Bronchial epithelial cell (primary cell): ENCODE results near the gene CRADD. TPM values are rescaled to one million over a fixed set of nuclear protein-coding genes. Genes with fewer than 3 reads are reported as not detected.
A peak's percentile ranks its signal among the peaks of the same experiment; 100 is the strongest.

Experiments
- DNase-seq: peaks from one replicate; pipeline ENCODE4 v3.0.0-alpha.2; 2010; ENCODE audit warnings: low read depth
- FAIRE-seq: peaks from 2 replicates; lab custom pipeline; 2011; peaks lifted over from hg19 to GRCh38; lab: Jason Lieb, UNC
- H3K27me3 ChIP-seq: 2 replicates; pipeline ENCODE4 v1.5.1; 2011; ENCODE audit warnings: low read length; ENCODE audit not compliant: control insufficient read depth, insufficient read depth
- H3K36me3 ChIP-seq: 2 replicates; pipeline ENCODE4 v1.5.1; 2011; ENCODE audit warnings: low read length; ENCODE audit not compliant: control insufficient read depth, insufficient read depth
- H3K4me3 ChIP-seq: 2 replicates; pipeline ENCODE4 v1.5.1; 2011; ENCODE audit warnings: mild to moderate bottlenecking, low read depth, low read length, control low read depth
- total RNA-seq: library from RNA; depleted of rRNA; stranded (reverse); fragments of >200 nt; gene quantifications from 2 replicates; pipeline ENCODE4 v1.2.1, GENCODE V29; 2014
- TF ChIP-seq, protein P1 (sequence below): IDR thresholded peaks from 2 replicates; pipeline ENCODE4 v1.5.1; 2011; ENCODE audit warnings: mild to moderate bottlenecking, moderate library complexity, low read length, control low read depth, inconsistent platforms; ENCODE audit not compliant: insufficient read depth, severe bottlenecking

The CRADD gene
- total RNA-seq, 1 donor from 2014 or later: 11.8 TPM

DNA sequence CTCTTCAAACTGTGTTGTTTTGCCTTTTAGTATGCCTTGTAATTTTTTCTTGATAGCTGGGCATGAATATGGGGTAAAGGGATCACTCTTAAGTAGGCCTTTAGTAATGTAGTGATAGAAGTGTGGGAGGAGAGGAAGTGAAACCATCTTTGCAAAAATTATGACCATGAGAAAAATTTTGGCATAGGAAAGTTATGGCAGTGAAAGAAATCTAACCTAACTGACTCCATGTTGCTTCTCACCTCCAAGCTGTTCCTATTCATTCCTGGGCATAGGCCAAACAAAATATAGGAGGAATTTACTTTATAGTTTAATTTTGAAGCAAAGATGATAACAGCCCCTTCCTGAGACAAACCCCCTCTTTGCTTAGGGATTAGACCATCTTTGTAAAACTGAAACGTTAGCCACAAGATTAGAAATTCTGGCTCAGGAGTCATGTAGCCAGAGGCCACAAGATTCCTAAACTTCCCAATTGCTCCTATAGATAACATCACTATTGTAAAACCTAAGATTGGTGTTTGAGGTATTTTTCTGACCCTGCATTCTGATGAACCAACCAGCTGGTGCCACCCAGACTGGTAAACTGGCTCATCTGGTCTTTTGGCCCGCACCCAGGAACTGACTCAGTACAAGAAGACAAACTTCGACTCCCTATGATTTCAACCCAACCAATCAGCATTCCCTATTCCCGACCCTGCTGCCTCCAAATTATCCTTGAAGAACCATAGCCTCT is 45.8 kb downstream of the CRADD start:
- H3K27me3 ChIP-seq: no peaks in the 10 kb centered on the region
- H3K4me3 ChIP-seq: no peak overlapping the region
- peak; percentile 62 for DNase-seq
- H3K36me3 ChIP-seq: no peaks in the 10 kb centered on the region
- TF ChIP-seq, protein P1, sequence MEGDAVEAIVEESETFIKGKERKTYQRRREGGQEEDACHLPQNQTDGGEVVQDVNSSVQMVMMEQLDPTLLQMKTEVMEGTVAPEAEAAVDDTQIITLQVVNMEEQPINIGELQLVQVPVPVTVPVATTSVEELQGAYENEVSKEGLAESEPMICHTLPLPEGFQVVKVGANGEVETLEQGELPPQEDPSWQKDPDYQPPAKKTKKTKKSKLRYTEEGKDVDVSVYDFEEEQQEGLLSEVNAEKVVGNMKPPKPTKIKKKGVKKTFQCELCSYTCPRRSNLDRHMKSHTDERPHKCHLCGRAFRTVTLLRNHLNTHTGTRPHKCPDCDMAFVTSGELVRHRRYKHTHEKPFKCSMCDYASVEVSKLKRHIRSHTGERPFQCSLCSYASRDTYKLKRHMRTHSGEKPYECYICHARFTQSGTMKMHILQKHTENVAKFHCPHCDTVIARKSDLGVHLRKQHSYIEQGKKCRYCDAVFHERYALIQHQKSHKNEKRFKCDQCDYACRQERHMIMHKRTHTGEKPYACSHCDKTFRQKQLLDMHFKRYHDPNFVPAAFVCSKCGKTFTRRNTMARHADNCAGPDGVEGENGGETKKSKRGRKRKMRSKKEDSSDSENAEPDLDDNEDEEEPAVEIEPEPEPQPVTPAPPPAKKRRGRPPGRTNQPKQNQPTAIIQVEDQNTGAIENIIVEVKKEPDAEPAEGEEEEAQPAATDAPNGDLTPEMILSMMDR: no peak
- FAIRE-seq: peak; percentile 13

DNA sequence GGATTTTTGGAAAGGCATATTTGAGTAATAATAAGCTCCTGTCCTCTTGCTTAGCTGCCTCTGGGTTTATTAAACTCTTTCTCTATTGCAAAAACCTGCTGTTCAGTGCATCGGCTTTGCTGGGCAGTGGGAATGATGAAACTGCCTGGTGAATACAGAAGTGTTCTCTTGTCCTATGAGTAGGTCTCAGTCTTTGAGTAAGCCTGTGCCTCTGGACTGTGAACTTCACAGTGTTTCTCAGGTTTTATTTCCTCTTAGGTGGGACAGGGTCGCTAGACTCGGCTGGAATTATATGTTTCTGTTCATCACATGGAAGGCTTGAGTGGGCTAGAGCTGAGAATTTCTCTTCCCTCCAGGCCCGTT is 46.4 kb downstream of the CRADD start:
- H3K36me3 ChIP-seq: no peaks in the 10 kb centered on the region
- H3K27me3 ChIP-seq: no peaks in the 10 kb centered on the region
- DNase-seq (no peak), FAIRE-seq (no peak)
- no peak overlapping the region for H3K4me3 ChIP-seq
- TF ChIP-seq, protein P1: no peak

DNA sequence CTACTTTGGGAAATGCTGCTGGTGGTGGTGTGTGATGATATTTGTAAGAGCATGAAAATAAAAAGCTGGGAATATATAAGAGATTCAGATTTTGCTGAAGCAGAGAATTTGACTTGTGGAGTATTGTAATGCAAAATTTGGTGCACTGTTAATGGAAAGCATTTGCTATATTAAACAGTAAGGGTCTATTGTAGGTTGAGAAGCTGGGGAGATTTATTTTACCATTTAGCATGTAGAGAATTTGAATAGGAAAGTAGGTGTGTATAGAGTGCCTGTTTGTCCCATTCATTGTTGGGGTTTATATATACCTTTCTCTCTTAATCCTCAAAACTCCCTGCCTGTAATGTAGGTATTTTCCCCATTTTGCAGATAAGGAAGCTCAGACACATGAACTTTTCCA is 48.4 kb downstream of the CRADD start:
- Histone ChIP-seq H3K27me3 (no peaks in the 10 kb centered on the region), H3K36me3 (no peaks in the 10 kb centered on the region), H3K4me3 (no peak overlapping the region)
- no peak for FAIRE-seq
- TF ChIP-seq, protein P1: no peak
- DNase-seq: no peak

DNA sequence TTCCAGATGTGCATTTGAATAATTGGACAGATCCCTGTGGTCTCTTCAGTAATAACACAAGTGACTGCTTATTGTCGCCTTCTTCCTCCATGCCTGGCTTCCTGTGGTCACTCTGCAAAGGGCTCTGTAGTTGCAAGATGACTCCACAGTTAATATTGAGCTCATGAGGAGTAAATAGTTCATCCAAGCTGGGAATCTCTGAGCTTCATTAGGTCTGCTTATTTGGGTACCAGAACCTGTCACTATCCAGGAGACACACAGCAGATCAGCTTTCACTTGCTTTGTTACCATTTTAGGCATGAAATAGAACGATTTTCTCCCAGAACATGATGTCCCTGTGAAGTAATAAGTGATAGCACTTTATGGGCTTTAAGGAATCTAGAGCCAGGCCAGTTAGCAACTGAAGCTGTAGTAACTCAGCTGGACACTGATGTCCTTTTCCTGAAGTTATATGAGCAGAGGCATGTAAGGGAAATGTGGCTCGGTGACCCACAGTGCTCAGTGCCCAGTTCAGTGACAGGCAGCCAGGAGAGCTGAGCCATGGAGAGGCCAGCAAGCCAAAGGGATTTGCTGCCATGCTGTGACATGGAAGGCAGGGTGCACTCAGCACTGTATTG is 50.1 kb downstream of the CRADD start:
- Histone ChIP-seq H3K4me3 (no peak overlapping the region), H3K36me3 (no peaks in the 10 kb centered on the region), H3K27me3 (no peaks in the 10 kb centered on the region)
- DNase-seq (no peak), FAIRE-seq (peak; percentile 60)
- TF ChIP-seq, protein P1: no peak

DNA sequence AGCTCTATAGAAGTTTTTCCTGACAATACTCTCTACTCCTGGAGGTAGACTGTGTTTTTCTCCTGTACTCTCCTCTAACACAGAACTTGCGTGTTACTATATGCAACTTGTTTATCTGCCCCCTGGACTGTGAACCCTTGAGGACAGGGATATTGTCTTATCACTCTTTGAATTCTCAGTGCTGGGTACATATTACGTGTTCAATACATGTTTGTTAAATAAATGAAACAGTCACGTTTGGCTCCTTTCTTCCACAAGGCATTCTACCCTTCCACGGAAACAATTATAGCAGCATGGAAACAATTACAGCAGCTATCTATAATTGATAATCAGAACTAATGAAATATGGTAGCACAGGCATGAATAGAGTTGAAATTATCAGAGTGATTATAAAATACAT is 50.7 kb downstream of the CRADD start:
- FAIRE-seq (no peak), DNase-seq (no peak)
- TF ChIP-seq, protein P1: no peak
- H3K4me3 ChIP-seq: no peak overlapping the region
- H3K36me3 ChIP-seq: no peaks in the 10 kb centered on the region
- H3K27me3 ChIP-seq: no peaks in the 10 kb centered on the region
